Left renal pelvis (tissue), 4 donors: ENCODE results near the gene WT1. TPM values are rescaled to one million over a fixed set of nuclear protein-coding genes. Genes with fewer than 3 reads are reported as not detected.

Experiments
- DNase-seq, 4 donors: peaks; one replicate each; pipeline ENCODE4 v3.0.0-alpha.2; 2013; ENCODE audit warnings: low read depth in 4 of 4, low spot score in 3 of 4
- polyA plus RNA-seq, 4 donors: library from polyadenylated mRNA; unstranded; fragments of 120-200 nt; gene quantifications; one replicate each; pipeline ENCODE4 v1.2.1, GENCODE V29; 2013; ENCODE audit not compliant: insufficient read length in 4 of 4

The WT1 gene
- polyA plus RNA-seq, 4 donors: 126 to 248 (median 228) TPM

DNA sequence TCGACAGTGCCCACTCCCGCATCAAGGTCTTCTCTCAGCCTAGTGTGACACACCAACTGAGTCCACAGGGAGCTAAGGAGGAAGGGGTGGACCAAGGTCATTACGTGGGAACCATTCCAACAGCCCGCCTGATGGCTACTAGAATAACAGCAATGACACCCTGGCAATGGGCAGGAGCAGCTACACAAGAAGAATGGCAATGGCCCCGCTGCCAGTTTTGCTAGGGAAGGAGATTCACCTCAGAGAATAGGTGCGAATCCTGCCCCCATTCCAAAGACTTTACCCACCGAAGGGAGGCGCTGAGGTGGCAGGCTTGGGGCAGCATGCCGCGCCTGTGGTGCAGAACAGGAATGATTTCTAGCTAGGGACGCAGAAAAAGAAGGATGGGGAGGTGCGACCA lies 9.1 kb downstream of the WT1 start:
- DNase-seq: no peak

DNA sequence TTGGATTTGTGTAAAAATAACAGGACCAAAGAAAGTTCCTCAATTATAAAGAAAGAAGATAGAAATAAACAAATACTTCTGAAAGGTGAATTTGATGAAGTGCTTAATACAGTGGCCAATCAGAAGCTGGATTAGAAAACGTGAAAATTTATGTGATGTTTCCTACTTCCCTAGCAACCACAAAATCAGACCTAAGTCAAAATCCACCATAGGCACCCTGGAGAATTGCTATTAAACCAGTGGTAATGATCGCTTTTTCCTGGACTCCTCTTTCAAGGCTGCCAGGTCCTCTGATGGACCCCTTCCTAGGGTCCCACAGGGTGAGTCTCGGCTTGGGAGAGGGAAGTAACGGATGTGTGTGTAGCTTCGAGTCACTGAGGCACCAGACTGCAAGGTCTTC lies 9.6 kb downstream of the WT1 start:
- no peak for DNase-seq

DNA sequence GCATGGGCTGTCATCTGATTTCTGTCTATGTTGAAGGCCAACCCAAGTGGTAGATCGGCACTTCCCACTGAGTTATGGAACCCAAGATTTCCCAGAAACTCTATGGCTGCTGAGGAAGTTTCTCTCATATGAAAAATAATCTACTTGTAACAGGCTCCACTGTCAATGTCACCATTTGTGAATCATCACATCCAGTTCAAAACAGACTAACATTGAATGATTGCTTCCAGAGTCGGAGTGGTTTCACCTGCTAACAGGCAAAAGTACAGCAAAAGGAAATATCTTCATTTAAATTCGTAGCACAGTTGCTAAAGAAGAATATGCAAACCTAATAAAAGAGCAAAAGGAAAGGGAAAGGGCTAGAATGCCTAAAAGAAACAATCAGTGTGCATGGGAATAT lies 12.8 kb downstream of the WT1 start:
- DNase-seq: no peak

DNA sequence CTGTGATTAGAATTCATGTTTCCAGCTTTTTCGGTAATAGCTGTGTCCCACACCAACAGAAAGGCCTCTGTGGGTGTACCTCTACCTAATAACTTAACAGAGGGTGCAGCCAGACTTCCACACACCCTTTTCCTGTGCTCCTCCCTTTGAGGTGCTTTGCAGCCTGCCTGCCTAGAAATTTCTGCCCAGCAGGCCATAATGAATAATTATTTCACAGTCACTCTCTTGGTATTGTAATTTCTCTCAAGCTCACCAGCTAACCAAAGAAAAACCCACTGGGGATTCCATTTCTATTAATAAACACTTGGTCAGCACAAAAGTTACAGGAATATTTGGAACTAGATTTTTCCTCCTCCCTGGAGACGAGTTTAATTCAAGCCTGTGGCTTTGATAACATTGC lies 13.3 kb downstream of the WT1 start:
- no peak for DNase-seq

DNA sequence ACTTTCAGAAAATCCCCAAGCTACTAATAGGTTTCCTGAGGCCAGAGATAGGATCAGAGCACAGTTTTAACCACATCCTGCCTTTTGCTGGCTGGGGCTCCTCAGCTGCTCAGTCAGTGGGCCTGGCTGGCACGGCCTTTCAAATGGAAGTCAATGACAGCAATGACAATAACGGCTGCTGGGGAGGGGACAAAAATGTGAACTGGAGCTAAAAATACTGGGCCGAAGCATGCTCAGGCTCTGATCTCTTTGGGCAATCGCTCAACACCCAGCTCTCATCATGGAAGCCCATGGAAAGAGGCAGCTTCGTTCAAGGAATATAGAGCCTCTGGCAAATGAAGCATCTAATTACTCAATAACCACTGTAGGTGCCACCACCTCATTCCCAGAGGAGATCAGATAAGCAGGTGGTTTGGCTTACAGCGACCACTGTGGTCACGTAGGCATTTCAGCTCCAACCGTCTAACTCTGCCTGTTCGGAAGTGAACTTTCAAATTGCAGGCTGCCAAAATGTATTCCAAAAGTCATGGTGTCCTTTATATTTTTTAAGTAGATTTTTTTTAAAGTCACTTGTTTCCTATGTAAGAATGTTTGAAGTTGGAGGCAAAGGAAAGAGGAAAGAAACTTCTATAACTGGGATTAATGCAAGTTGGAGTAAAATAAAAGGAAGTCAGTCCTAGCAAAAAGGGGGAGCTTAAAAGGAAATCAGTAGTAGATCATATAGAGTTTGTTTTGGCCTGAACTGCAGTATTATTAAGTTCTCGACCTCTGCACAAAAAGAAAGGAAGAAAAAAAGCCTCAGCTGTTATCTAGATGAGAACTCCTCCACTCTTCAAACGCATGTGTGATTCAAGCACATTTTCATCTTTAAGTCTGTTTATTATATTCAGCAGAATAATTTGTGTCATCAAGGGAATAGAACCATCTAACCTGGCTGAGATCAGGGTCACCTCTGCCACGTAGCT lies 14.1 kb downstream of the WT1 start:
- DNase-seq: no peak

DNA sequence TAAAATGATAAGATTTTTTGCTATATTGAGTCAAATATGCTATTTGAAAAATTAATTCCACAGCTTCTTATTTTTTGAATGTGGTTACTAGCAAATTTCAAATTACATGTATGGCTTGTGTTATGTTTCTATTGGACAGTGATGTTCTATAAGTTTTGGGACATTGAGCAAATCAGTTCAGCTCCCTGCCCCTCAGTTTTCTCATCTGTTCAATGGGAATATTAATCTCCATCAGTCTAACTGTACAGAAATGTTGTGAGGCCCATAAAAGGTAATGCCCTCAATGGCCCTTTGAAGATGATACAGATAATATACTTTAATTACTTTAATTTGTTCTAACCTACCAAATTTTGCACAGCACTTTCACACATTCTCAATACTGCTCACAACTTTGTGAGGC lies 15.2 kb downstream of the WT1 start:
- no peak for DNase-seq

DNA sequence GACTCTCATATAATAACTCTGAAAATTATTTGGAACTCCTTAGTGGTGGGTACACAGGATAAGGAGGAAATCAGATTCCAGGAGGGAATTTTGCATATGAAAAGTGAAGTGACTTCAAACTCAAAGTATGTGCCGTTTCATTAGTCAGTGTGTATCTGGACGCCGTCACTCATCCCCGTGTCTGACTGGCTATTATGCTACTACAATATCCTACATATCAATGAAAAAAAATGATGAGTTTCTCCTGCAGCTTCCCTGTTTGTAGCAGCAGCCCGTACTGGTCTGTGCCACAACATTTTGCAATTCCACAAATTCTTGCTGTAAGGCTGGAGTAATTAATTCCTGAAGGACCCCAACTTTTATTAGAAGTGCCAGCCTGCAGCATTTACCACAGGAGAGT lies 16.5 kb downstream of the WT1 start:
- no peak for DNase-seq

DNA sequence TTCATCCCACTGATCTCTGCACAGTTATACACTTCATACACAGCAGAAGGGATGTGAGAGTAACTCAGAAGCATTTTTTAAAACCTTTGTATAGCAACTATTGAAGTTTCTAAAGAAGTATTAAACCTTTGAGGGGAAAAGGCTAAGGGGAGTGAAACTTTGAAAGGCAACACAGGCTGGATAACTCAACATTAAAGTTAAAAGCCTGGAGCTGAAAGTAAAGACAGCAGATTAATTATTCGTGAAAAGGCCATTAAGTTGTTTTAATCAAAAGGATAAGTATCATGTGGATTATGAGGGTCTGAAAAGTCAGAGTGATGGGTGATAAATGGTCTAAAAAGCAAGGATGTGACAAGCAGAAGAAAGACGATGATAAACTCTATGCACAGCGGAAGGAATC lies 17.5 kb downstream of the WT1 start:
- no peak for DNase-seq

DNA sequence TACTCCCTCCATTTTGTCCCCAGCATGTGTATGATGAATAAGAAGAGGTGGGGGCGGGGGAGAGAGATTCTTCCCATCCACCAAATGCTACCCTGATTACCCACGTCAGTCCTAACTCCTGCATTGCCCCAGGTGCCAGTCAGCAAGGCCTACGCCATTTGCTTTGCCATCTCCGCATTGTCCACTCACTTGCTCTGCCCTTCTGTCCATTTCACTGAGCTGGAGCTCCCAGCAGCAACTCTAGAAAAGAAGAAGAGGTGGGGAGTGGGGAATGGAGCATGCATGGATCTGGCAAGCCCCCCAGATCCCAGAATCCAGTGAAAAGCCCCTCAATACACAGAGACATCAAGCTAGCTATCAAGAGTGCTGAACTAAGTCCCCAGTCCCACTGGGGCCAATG lies 19.0 kb downstream of the WT1 start:
- DNase-seq: no peak

DNA sequence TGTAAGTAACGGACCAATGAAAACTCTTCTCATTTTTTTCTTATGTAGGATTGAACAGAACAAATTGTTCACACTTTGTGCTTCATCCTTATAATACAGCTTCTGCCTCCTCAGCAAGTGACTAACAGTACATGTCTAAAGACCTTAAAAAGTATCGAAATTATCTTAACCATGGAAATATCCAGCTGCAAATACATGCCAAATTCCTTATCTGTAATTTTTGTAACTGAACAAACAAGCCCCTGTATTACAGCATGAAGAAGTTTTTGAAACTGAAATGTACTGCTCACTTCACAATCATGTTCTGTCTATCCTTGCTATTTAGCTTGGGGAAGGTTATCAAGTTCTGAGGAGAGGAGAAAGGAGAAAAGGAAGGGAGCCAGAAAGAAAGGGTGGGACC lies 20.4 kb downstream of the WT1 start:
- DNase-seq: no peak

DNA sequence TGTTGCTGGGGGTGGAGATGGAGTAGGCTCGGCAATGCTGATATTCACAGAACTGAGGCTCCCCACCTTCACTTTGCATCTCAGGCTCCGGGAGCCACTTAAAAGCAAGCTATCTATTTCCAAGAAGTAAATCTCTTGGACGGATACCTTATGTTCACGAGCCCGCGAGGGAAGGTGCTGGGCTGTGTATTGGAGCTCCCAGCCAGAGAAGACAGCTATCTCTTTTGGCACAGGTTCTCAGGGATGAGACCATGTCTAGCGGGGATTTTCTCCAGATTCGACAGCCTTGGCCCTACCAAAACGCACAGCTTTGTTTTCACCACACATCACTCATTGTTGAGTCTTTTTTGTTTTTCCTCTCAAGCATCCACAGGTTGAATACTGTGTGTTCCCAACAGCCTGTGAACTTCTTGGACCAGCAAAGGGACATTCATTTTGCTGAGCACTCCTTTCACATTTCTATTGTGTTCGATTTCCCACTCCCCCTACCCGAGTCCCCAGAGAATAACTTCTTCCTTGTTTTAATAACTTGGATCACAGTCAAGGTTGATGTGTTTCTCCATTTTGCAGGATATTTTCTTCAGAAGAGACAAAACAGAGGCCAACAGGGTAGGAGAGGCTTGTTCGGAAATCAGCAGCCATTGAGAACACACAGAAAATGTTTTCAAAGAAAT lies 23.3 kb downstream of the WT1 start:
- DNase-seq: no peak

DNA sequence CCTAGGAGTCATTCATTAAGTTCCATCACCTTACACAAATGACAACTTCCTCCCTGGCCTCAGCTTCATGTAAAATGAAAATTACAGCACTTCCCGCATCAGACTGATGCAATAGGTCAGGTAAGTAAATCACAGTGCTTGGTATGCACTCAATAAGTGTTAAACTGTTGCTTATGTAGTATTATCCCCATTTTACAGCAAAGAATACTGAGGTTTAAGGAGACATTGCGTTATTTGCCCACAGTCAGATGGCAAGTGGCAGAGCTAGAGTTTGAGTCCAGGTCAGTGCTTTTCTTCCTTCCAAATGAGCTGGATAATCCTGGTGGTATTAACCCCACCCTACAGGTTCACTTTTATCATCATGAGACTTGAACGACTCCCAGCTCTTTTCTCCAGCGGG lies 29.7 kb downstream of the WT1 start:
- no peak for DNase-seq

DNA sequence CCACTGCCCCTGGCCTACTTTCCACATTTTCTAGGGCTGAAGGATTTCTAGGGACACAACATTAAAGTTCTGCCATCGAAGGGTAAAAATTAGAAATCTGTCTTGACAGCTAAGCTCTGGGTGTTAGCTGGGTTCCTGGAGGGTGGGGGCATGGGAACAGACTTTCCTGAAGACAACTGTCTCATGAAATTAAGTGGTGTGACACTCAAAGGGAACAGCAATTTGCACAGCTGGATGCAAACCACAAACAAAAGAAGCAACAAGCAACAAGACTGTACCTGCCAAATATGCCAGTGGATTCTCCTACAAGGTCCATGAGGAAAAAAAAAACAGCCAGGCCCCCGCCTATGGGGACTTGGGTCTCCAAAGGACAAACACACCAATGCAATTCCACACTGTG lies 32.5 kb downstream of the WT1 start:
- no peak for DNase-seq

DNA sequence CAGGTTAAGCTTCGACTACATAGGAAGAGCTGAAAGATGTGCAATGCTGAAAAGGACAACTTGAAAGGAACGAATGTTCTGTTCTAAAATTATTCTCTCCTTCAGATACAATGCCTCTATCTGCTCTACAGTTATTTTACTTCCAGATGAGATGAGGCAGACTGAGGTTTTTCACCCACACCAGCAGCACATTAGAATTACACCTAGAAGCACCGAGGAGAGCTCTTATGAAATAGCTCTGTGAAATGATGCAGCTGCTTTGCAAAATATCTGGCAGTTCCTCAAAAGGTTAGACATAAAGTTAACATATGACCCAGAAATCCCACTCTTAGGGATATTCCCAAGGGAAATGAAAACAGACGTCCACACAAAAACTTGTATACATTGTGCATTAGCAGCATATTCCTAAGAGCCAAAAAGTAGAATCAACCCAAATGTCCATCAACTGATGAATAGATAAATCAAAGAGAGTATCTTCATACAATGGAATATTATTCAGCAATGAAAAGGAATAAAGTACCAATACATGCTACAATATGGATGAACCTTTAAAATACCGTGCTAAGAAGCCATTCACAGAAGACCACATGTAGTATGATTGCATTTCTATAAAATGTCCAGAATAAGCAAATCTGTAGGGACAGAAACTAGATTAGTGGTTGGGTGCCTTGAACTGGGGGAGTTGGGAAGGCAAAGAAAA lies 34.5 kb downstream of the WT1 start:
- DNase-seq: no peak

DNA sequence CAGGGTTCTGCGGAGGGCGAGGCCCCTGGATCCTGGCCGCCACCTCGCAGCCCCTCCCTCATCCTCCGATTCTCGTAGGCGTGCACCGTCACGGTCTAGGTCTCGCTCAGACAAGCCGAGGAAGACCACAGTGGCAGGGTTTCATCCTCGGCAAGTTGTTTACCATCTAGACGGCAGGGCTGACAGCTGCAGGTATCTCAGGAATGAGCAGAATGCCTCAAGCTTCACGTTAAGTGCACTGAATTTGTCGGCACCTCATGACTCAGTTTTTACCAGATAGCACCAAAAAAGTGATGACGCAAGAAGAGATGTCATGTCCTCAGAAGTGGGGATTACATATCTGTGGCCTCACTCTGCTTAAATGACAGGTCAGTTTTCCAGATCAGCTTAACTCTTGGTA lies 35.1 kb downstream of the WT1 start:
- no peak for DNase-seq

DNA sequence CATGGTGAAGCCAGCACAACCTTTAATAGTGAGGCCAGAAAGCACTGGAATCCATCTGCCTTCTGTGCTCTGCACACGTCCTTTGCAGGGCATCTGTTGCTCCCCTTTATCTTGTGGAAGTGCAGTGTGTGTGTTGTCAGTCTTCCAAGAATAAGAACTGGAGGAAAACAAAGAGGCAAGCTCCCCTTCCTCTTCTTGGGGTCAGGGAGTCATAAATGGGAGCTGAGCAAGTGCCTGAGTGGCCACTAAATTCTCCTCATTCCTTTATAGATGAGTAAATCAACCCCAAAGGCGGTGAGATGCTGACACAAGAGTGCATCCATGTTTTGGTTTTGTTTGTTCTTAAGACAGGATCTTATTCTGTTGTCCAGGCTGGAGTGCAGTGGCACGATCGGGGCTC lies 38.3 kb downstream of the WT1 start:
- DNase-seq: no peak

DNA sequence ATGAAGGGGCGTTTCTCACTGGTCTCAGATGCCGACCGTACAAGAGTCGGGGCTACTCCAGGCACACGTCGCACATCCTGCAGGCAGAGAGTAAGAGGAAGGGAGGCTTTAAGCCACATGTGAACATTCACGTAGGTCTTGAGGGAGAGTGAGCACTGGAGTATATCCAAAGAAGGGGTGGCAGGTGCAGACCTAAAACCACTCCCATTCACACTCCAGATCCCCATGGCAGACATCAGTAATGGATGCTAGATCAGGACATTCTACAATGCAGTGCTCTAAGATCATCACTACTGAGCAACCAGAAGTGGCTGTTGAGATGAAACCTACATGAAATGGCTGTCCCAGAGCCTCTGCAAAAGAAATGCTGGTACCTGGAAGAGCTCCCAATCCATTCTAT lies 39.0 kb downstream of the WT1 start:
- DNase-seq: no peak

DNA sequence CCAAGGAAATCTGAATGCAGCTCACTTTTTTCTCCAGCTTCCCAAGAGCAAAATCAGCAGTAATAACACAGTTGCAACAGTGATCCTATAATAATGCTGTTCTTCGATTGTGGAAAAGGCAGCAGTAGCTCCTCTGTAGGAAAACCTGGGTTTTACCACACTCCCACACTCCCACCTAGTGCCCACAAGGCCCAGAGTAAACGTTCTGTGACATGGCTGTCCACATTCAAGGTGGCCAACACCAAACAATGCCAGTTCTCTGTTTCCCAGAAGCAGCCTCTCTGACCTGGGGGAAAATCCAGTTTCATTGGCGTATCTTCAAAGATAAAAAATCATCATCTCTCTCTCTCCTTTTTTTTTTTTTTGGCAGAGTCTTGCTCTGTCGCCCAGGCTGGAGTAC lies 40.2 kb downstream of the WT1 start:
- no peak for DNase-seq

DNA sequence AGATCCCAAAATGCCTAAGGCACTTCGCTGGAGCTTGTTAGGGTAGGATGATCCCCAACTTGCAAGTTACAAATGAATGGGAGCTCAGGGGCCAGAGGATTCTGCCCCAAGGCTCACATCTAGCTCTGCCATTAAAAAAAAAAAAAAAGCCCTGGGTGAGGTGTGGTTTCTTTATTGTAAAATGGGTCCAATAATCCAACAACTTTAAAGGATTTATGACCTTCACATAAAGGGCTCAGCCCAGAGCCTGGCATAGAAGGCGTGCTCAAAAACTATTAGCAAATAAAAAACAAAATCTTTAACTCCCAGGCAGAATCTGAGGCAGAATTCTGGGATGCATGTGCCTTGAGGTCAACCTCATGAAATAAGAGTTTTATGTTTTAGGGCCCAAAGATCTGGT lies 42.5 kb downstream of the WT1 start:
- no peak for DNase-seq

DNA sequence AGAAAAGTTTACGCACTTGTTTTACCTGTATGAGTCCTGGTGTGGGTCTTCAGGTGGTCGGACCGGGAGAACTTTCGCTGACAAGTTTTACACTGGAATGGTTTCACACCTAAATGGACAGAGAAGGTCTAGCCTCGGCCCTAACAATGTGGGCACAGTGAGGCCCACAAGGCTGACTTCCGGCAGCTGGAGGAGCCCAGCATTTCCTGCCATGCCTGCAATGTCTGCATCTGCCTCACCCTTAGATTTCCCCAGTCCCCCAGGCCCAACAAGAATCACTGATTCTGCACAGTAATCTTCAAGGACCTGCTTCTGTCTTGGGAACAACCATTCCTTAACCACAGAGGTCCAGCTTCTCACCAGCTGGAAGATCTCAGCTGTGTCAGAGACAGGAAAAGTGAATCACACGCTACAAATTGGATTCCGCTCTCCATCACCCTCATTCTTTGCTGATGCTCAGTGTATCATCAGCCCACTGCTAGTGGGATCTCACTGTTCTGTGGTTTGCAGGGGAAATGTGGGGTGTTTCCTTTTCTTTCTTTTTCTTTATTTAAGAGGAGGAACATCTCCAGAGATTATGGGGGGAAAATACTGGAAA lies 43.3 kb downstream of the WT1 start:
- no peak for DNase-seq

DNA sequence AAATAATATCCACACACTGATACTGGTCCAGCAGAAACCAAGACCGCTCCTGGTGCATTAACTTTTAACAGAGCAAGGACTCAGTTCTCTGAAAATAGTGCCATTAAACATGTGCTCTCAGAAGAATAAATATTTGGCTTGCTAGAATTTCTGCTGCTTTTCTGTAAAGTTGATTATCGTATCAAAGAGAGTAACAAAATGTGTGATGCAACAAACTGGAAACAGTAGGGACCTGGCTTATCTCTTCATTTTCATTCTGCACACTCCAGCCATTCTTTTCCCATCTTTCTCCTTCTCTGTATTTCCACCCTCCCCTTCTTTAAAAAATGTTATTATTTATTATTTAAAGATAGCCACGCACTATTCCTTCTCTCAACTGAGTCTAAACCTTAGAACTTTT lies 43.9 kb downstream of the WT1 start:
- DNase-seq: no peak
